GM21723 (cell line): ENCODE measurements around the gene MOSPD3.

Experiments used
- ATAC-seq: cut with Tn5 transposase; IDR thresholded peaks from one replicate; pipeline ENCODE4 v1.9.1; 2021; ENCODE audit warnings: mild to moderate bottlenecking, moderate library complexity; ENCODE audit not compliant: unreplicated experiment

MOSPD3 gene

GRCh38 chr7:100590077-100590737 lies 22.1 kb upstream of the MOSPD3 start:
- no peak for ATAC-seq

- no peak for ATAC-seq
Measured at GRCh38 chr7:100591596-100591995, 20.7 kb upstream of the MOSPD3 start.

- no peak for ATAC-seq
Measured at GRCh38 chr7:100595188-100595587, 17.2 kb upstream of the MOSPD3 start.

- ATAC-seq, result no peak
Measured at GRCh38 chr7:100598425-100598824, 13.9 kb upstream of the MOSPD3 start.

GRCh38 chr7:100599911-100600729 lies 12.2 kb upstream of the MOSPD3 start:
- no peak for ATAC-seq

- no peak for ATAC-seq
Measured at GRCh38 chr7:100600730-100601038, 11.7 kb upstream of the MOSPD3 start.

GRCh38 chr7:100602889-100603725 lies 9.2 kb upstream of the MOSPD3 start:
- ATAC-seq, result no peak

GRCh38 chr7:100603726-100604027 lies 8.7 kb upstream of the MOSPD3 start:
- peak; percentile 8 for ATAC-seq

GRCh38 chr7:100604028-100604975 lies 8.0 kb upstream of the MOSPD3 start:
- peak; percentile 56 for ATAC-seq

- ATAC-seq, result no peak
Measured at GRCh38 chr7:100604976-100605911, 7.1 kb upstream of the MOSPD3 start.

GRCh38 chr7:100606313-100606712 lies 6.0 kb upstream of the MOSPD3 start:
- no peak for ATAC-seq

- ATAC-seq, result no peak
Measured at GRCh38 chr7:100607111-100607510, 5.2 kb upstream of the MOSPD3 start.

- no peak for ATAC-seq
Measured at GRCh38 chr7:100609958-100610357, 2.4 kb upstream of the MOSPD3 start.

- peak; percentile 19 for ATAC-seq
Measured at GRCh38 chr7:100612730-100613390, 520 bp downstream of the MOSPD3 start.

- ATAC-seq, result no peak
Measured at GRCh38 chr7:100613412-100614175, 1.3 kb downstream of the MOSPD3 start.

- ATAC-seq, result no peak
Measured at GRCh38 chr7:100614308-100614861, 2.0 kb downstream of the MOSPD3 start.

GRCh38 chr7:100620239-100620638 lies 7.9 kb downstream of the MOSPD3 start:
- no peak for ATAC-seq

- ATAC-seq, result no peak
Measured at GRCh38 chr7:100620804-100621203, 8.5 kb downstream of the MOSPD3 start.
